GM12878 (cell line): ENCODE data around the gene LRP1. TPM values are rescaled to one million over a fixed set of nuclear protein-coding genes. Genes with fewer than 3 reads are reported as not detected.
A peak's percentile ranks its signal among the peaks of the same experiment; 100 is the strongest.

Source experiments
- ATAC-seq: fragments of 200-7000 bp; cut with Tn5 transposase; 3 replicates; pipeline ENCODE4 v1.9.1; 2020; ENCODE audit warnings: mild to moderate bottlenecking, moderate library complexity
- BruUV-seq: library from RNA; stranded (reverse); fragments of 400-500 nt; replicated peaks from 2 replicates; lab custom pipeline; 2021; lab: Mats Ljungman, UMichigan
- CTCF ChIA-PET: fragments of 300-600 bp; sonication (Branson Sonifier 250); formaldehyde crosslinking; extraction: SDS; loops from one replicate; lab custom pipeline; 2021; ENCODE audit warnings: inconsistent platforms; lab: Yijun Ruan, JAX
- POLR2A ChIA-PET: fragments of 350-600 bp; formaldehyde crosslinking; extraction: SDS; loops from one replicate; lab custom pipeline; 2021; ENCODE audit warnings: inconsistent platforms; lab: Charles Lee
- RAD21 ChIA-PET: fragments of 300-600 bp; sonication (Branson Sonifier 250); formaldehyde crosslinking; loops from one replicate; lab custom pipeline; 2023; ENCODE audit warnings: antibody characterized with exemption; ENCODE audit not compliant: unreplicated experiment; lab: Charles Lee
- SMC1A ChIA-PET: fragments of 300-600 bp; sonication (Branson Sonifier 250); formaldehyde crosslinking; loops from one replicate; lab custom pipeline; 2023; ENCODE audit not compliant: unreplicated experiment, uncharacterized antibody; lab: Charles Lee
- DNase-seq: peaks from one replicate; pipeline ENCODE4 v3.0.0-alpha.2; 2011; ENCODE audit warnings: low read depth, low spot score
- FAIRE-seq: peaks from 3 replicates; lab custom pipeline; 2011; peaks lifted over from hg19 to GRCh38; lab: Jason Lieb, UNC
- H2AFZ ChIP-seq: 2 replicates; pipeline ENCODE4 v1.6.0; 2011; ENCODE audit warnings: low read depth, low read length, control low read depth; ENCODE audit not compliant: control insufficient read depth
- H3K27ac ChIP-seq: 2 replicates; pipeline ENCODE4 v1.5.1; 2011; ENCODE audit warnings: control low read depth; ENCODE audit not compliant: control insufficient read depth, insufficient read depth
- H3K27me3 ChIP-seq, 2 experiments: replicated peaks in 1 of 2; 2 replicates each; pipeline versions ENCODE4 v1.6.0 to v1.6.1; 2011; ENCODE audit warnings: low read length in 1 of 2; ENCODE audit not compliant: control insufficient read depth in 2 of 2, insufficient read depth in 2 of 2
- H3K36me3 ChIP-seq, 2 experiments: 2 replicates each; pipeline ENCODE4 v1.5.1; 2011; ENCODE audit warnings: low read length in 1 of 2; ENCODE audit not compliant: control insufficient read depth in 2 of 2, insufficient read depth in 2 of 2
- H3K4me1 ChIP-seq: 2 replicates; pipeline ENCODE4 v1.6.1; 2011; ENCODE audit warnings: mild to moderate bottlenecking, low read length, moderate library complexity, mixed read lengths; ENCODE audit not compliant: control insufficient read depth, insufficient read depth
- H3K4me2 ChIP-seq: 2 replicates; pipeline ENCODE4 v1.6.0; 2011; ENCODE audit warnings: control low read depth; ENCODE audit not compliant: control insufficient read depth, insufficient read depth
- H3K4me3 ChIP-seq: fragments of 200-600 bp; sonication (generic); 2 replicates; pipeline ENCODE4 v1.5.1; 2016
- H3K79me2 ChIP-seq: 2 replicates; pipeline ENCODE4 v1.6.0; 2011; ENCODE audit warnings: low read length; ENCODE audit not compliant: control insufficient read depth, insufficient read depth
- H3K9ac ChIP-seq: 2 replicates; pipeline ENCODE4 v1.8.0; 2011; ENCODE audit warnings: low read length, control low read depth, mixed read lengths; ENCODE audit not compliant: control insufficient read depth, insufficient read depth
- H3K9me3 ChIP-seq: replicated peaks from 3 replicates; pipeline ENCODE4 v1.5.1; 2011; ENCODE audit warnings: mild to moderate bottlenecking, low read length; ENCODE audit not compliant: control insufficient read depth, insufficient read depth
- H4K20me1 ChIP-seq: 2 replicates; pipeline ENCODE4 v1.6.0; 2011; ENCODE audit not compliant: control insufficient read depth, insufficient read depth
- CTCF ChIP-seq, 3 experiments: IDR thresholded peaks in 2 of 3; conservative IDR thresholded peaks in 1 of 3; 2 replicates each; pipeline ENCODE4 v1.5.1; 2011; ENCODE audit warnings: low read depth in 3 of 3, low read length in 3 of 3, mild to moderate bottlenecking in 3 of 3, control low read depth in 2 of 3, moderate library complexity in 2 of 3, inconsistent platforms in 1 of 3, mixed read lengths in 1 of 3; ENCODE audit not compliant: control insufficient read depth in 2 of 3, insufficient read depth in 1 of 3; ENCODE audit errors: extremely low read depth in 1 of 3
- DPF2 ChIP-seq: fragments of 450-650 bp; IDR thresholded peaks from 2 replicates; pipeline ENCODE4 v1.6.1; 2017; ENCODE audit warnings: mild to moderate bottlenecking
- ESRRA ChIP-seq: IDR thresholded peaks from 2 replicates; pipeline ENCODE4 v1.6.1; 2012; ENCODE audit warnings: mild to moderate bottlenecking, low read length, improper control_type of control experiment
- GATAD2B ChIP-seq: fragments of 450-650 bp; conservative IDR thresholded peaks from 2 replicates; pipeline ENCODE4 v1.6.1; 2017; ENCODE audit warnings: low read depth, mild to moderate bottlenecking, moderate library complexity
- IKZF2 ChIP-seq, 2 experiments: fragments of 450-650 bp; IDR thresholded peaks; 2 replicates each; pipeline ENCODE4 v1.6.1; 2017; ENCODE audit warnings: mild to moderate bottlenecking in 2 of 2, moderate library complexity in 2 of 2
- MEF2A ChIP-seq: IDR thresholded peaks from 2 replicates; pipeline ENCODE4 v1.6.1; 2011; ENCODE audit warnings: low read depth, mild to moderate bottlenecking, low read length, moderate library complexity; ENCODE audit not compliant: insufficient read depth
- PAX8 ChIP-seq: fragments of 450-650 bp; IDR thresholded peaks from 2 replicates; pipeline ENCODE4 v1.6.1; 2017; ENCODE audit warnings: mild to moderate bottlenecking, moderate library complexity
- RAD21 ChIP-seq: IDR thresholded peaks from 2 replicates; pipeline ENCODE4 v1.6.1; 2011; ENCODE audit warnings: mild to moderate bottlenecking, low read depth, low read length, moderate library complexity; ENCODE audit not compliant: insufficient read depth
- RFX5 ChIP-seq: IDR thresholded peaks from 2 replicates; pipeline ENCODE4 v1.6.1; 2011; ENCODE audit warnings: low read depth, low read length, improper control_type of control experiment
- SMC3 ChIP-seq: IDR thresholded peaks from 2 replicates; pipeline ENCODE4 v1.6.1; 2011; ENCODE audit warnings: low read length, improper control_type of control experiment, borderline replicate concordance
- SRF ChIP-seq, 2 experiments: IDR thresholded peaks; 2 replicates each; pipeline ENCODE4 v1.6.1; 2011; ENCODE audit warnings: low read depth in 2 of 2, low read length in 2 of 2, mild to moderate bottlenecking in 1 of 2, moderate library complexity in 1 of 2
- WGBS: methylation state at CpG from one replicate; pipeline ENCODE4 v1.1.6; 2016; ENCODE audit warnings: low lambda C conversion rate; ENCODE audit not compliant: insufficient replicate concordance, insufficient coverage; ENCODE audit errors: missing lambda C conversion rate; 5-methylcytosine and 5-hydroxymethylcytosine counted together
- in situ Hi-C: fragments of 300-500 bp; cut with MboI; formaldehyde crosslinking; loops from 9 replicates; pipeline ENCODE4 v1.14.3; 2018; ENCODE audit warnings: mixed read lengths
- intact Hi-C: fragments of 100-400 bp; cut with micrococcal nuclease; formaldehyde crosslinking; loops from one replicate; pipeline ENCODE4 v1.14.2; 2022; ENCODE audit not compliant: unreplicated experiment
- polyA plus RNA-seq, 11 experiments: library from polyadenylated mRNA; depleted of rRNA in 4 of 11; unstranded in 6 of 11; stranded (reverse) in 5 of 11; fragments of >200 nt; fragmentation: Nextera tagmentation in 4 of 11; fragmentation: Illumina TruSeq in 1 of 11; extraction: Ambion mirVana in 4 of 11; extraction: Trizol in 1 of 11; gene quantifications; 1 replicate in 1 of 11; 2 replicates in 10 of 11; pipeline versions ENCODE4 v1.2.1 to v1.2.3, GENCODE V29; 2011 to 2016; ENCODE audit warnings: inconsistent platforms in 2 of 11, missing spikeins in 2 of 11, low read depth in 1 of 11
- total RNA-seq, 4 experiments: library from RNA; depleted of rRNA in 3 of 4; stranded (reverse); fragments of >200 nt in 3 of 4; fragmentation: Illumina TruSeq in 1 of 4; extraction: Trizol in 1 of 4; gene quantifications; 2 replicates each; pipeline versions ENCODE4 v1.2.1 to v1.2.3, GENCODE V29; 2013 to 2021

The LRP1 gene
- total and polyA plus RNA-seq, 10 of the 15 experiments (the other 5 are each of a cell fraction or from before 2014, with no cell fraction given): under 0.01 to 1.1 (median 0.20) TPM; not detected in 2

DNA sequence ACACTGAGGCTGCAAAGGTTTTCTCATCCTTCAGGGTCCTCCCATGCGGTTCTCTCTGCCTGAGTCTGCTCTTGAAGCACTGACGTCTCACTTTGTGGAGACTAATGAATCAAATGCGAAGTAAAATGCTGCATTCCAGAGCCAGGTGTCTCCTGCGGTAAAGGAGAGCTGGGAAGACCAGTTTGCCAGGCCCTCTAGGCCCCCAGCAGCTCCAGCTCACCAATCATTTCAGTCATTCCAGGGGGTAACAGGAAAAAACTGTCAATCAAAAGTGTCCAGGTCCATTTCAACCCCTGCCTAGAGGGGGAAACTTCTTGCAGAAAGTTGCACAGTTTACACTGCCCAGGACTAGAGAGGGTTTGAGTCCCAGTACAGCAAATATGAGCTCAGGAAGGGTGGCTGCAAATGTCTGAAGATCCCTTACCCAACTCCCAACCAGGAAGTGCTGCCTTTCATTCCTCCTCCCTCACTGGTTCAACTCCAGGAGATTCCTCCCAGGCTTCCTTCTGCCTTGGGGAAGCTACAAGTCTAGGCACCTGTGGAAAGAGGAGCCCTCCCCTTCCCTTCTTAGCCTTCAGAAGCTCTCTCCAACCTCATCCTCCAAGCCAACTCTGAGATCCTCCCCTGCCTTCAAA is 85.6 kb downstream of the LRP1 start:
- CTCF ChIA-PET: interaction anchor here (0.6 to 4.7 kb wide), 35 partner anchors 9 to 401 kb away, joined by 3 to 271 read pairs (median 4); partner anchors contain the start of genes GLI1, INHBE, LRP1 and NEMP1

DNA sequence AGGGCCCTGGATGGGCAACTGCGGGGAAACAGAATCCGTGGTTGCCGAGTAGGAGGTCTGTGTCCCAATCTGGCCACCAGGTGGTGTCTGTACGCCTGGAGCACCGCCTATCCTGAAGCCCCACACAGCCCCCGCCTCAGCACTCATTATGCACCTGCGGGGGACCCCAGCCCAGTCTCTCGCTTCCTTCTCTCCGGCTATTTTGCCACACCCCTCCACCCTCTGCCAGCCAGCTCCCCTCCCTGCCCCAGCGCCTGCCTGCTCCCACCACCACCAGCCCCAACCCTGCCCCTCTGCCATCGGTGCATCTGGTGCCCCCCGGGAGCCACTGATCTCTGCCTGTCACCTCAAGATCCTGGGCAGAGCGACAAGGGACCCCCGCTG is 86.1 kb downstream of the LRP1 start:
- ChIA-PET CTCF (interaction anchor here (0.7 to 4.7 kb wide), 26 partner anchors 9 to 400 kb away, joined by 3 to 271 read pairs (median 8); partner anchors contain the start of genes GLI1, INHBE, NEMP1 and SHMT2), POLR2A (interaction anchor here (0.6 to 1.9 kb wide), 5 partner anchors 13 to 29 kb away, joined by 3 to 12 read pairs (median 5); partner anchors contain the start of gene SHMT2)
- no peak for FAIRE-seq

More for the DNA sequence above, 85.6 kb downstream of the LRP1 start:
- Histone ChIP-seq H3K79me2 (no peaks in the 10 kb centered on the region), H3K4me1 (peaks cover 13% of the 10 kb centered on the region), H4K20me1 (no peaks in the 10 kb centered on the region), H3K27me3 (peaks cover 20 to 23% of the 10 kb centered on the region in 2 experiments), H3K4me3 (no peak overlapping the region), H3K9me3 (no peaks in the 10 kb centered on the region), H3K9ac (no peak overlapping the region), H2AFZ (no peak overlapping the region), H3K27ac (no peak overlapping the region), H3K36me3 (no peaks in the 10 kb centered on the region), H3K4me2 (no peak overlapping the region)
- WGBS: 30% methylated on average over 4 of the region's 4 CpGs
- POLR2A ChIA-PET: interaction anchor here (0.7 to 1.9 kb wide), 7 partner anchors 14 to 567 kb away, joined by 3 to 12 read pairs (median 5); partner anchors contain the start of gene SHMT2
- ATAC-seq (no peak), FAIRE-seq (no peak), DNase-seq (no peak)
- TF ChIP-seq ESRRA (no peak), DPF2 (no peak), PAX8 (no peak)
- no TSS peak for BruUV-seq
- intact Hi-C loops: loop anchor here (1.0 kb wide), 2 partner anchors 25 to 29 kb away; no protein-coding TSS in a partner anchor
- SMC1A ChIA-PET: interaction anchor here (0.7 to 4.2 kb wide), 18 partner anchors 9 to 255 kb away, joined by 3 to 55 read pairs (median 4); partner anchors contain the start of genes GLI1, INHBE and SHMT2
- in situ Hi-C loops: loop anchor here (5.0 kb wide), 1 partner anchor 33 kb away; no protein-coding TSS in a partner anchor
- RAD21 ChIA-PET: interaction anchor here (0.7 to 3.6 kb wide), 13 partner anchors 9 to 342 kb away, joined by 3 to 35 read pairs (median 7); partner anchors contain the start of genes INHBE and SHMT2

More for the DNA sequence above, 86.1 kb downstream of the LRP1 start:
- H3K9ac ChIP-seq: no peak overlapping the region
- no peak overlapping the region for H2AFZ ChIP-seq
- intact Hi-C loops: no loop called here
- WGBS: 1% methylated on average over 14 of the region's 14 CpGs
- ATAC-seq: peak; percentile 80
- DNase-seq: no peak
- H3K36me3 ChIP-seq: no peaks in the 10 kb centered on the region
- ChIA-PET SMC1A (interaction anchor here (0.8 to 4.2 kb wide), 17 partner anchors 9 to 255 kb away, joined by 3 to 55 read pairs (median 5); partner anchors contain the start of genes GLI1, INHBE and SHMT2), RAD21 (interaction anchor here (1.0 to 3.6 kb wide), 9 partner anchors 9 to 241 kb away, joined by 3 to 35 read pairs (median 12); partner anchors contain the start of genes INHBE and SHMT2)
- no peak overlapping the region for H3K4me3 ChIP-seq
- H3K4me1 ChIP-seq: peaks cover 13% of the 10 kb centered on the region
- peaks cover 23% of the 10 kb centered on the region in 2 experiments for H3K27me3 ChIP-seq
- H3K4me2 ChIP-seq: no peak overlapping the region
- in situ Hi-C loops: loop anchor here (5.0 kb wide), 1 partner anchor 33 kb away; no protein-coding TSS in a partner anchor
- no peak overlapping the region for H3K27ac ChIP-seq
- TF ChIP-seq IKZF2 (IDR thresholded peaks at IDR 0.05) (0 out of 4 replicates have a peak, but pooled peaks of 1 of the 2 experiments have one; percentile 10), CTCF (IDR thresholded peaks at IDR 0.05 in 2 of 3, conservative IDR thresholded peaks at IDR 0.05 in 1 of 3; ENCODE audit: control insufficient read depth in 2 of 3, extremely low read depth in 1 of 3, insufficient read depth in 1 of 3, low read depth in 3 of 3, low read length in 3 of 3) (peak; percentile 58 to 79 (median 75)), MEF2A (no peak), SMC3 (peak; percentile 71; the same call in 1 of the 2 replicates), RAD21 (peak; percentile 43), SRF (IDR thresholded peaks at IDR 0.05; ENCODE audit: low read depth in 2 of 2, low read length in 2 of 2) (no peak), RFX5 (peak; percentile 28; the same call in 1 of the 2 replicates), GATAD2B (no peak)
- BruUV-seq: no TSS peak
- no peaks in the 10 kb centered on the region for H3K9me3 ChIP-seq
- H3K79me2 ChIP-seq: no peaks in the 10 kb centered on the region
- no peaks in the 10 kb centered on the region for H4K20me1 ChIP-seq
